Tibial nerve (tissue), 4 donors: ENCODE measurements around the gene NDRG3.

Source experiments
- EP300 ChIP-seq, 2 donors: sonication (generic); formaldehyde crosslinking; IDR thresholded peaks; one replicate each; pipeline ENCODE4 v1.6.1; 2017; ENCODE audit warnings: antibody characterized with exemption in 2 of 2, mild to moderate bottlenecking in 1 of 2
- POLR2A ChIP-seq, 2 donors: fragments of 450-650 bp; IDR thresholded peaks; one replicate each; pipeline ENCODE4 v1.6.1; 2017; ENCODE audit warnings: antibody characterized with exemption in 2 of 2, mild to moderate bottlenecking in 2 of 2, moderate library complexity in 2 of 2
- TF ChIP-seq, protein P1 (sequence below), 5 experiments: fragments of 200-600 bp in 3 of 5; fragments of 450-650 bp in 2 of 5; sonication (generic) in 3 of 5; IDR thresholded peaks; one replicate each; pipeline ENCODE4 v1.5.1; 2016 to 2019; ENCODE audit warnings: antibody characterized with exemption in 5 of 5, mild to moderate bottlenecking in 3 of 5, moderate library complexity in 2 of 5

DNA sequence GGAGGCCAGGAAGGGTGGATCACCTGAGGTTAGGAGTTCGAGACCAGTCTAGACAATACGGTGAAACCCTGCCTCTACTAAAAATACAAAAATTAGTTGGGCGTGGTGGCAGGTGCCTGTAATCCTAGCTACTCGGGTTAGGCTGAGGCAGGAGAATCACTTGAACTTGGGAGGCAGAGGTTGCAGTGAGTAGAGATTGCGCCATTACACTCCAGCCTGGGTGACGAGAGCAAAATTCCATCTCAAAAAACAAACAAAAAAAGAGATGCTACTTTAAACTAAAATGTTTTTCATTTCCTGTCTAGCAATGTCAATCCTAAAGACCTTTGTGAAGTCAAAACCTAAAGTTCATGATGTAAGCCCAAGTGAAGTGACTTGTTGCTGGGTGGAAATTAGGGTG lies 14.8 kb upstream of the NDRG3 start:
- TF ChIP-seq, protein P1, sequence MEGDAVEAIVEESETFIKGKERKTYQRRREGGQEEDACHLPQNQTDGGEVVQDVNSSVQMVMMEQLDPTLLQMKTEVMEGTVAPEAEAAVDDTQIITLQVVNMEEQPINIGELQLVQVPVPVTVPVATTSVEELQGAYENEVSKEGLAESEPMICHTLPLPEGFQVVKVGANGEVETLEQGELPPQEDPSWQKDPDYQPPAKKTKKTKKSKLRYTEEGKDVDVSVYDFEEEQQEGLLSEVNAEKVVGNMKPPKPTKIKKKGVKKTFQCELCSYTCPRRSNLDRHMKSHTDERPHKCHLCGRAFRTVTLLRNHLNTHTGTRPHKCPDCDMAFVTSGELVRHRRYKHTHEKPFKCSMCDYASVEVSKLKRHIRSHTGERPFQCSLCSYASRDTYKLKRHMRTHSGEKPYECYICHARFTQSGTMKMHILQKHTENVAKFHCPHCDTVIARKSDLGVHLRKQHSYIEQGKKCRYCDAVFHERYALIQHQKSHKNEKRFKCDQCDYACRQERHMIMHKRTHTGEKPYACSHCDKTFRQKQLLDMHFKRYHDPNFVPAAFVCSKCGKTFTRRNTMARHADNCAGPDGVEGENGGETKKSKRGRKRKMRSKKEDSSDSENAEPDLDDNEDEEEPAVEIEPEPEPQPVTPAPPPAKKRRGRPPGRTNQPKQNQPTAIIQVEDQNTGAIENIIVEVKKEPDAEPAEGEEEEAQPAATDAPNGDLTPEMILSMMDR (IDR thresholded peaks at IDR 0.05): no peak
- TF ChIP-seq POLR2A (IDR thresholded peaks at IDR 0.05) (no peak), EP300 (IDR thresholded peaks at IDR 0.05) (no peak)
